Caco-2 (cell line): ENCODE data around the gene SNF8. TPM values are rescaled to one million over a fixed set of nuclear protein-coding genes. Genes with fewer than 3 reads are reported as not detected.

Experiments used
- BruUV-seq: library from RNA; stranded (reverse); fragments of 400-500 nt; replicated peaks from 2 replicates; lab custom pipeline; 2021; lab: Mats Ljungman, UMichigan
- CTCF ChIA-PET: fragments of 300-600 bp; sonication (Branson Sonifier 250); formaldehyde crosslinking; loops from one replicate; lab custom pipeline; 2022; ENCODE audit warnings: antibody characterized with exemption; lab: Charles Lee
- POLR2A ChIA-PET: fragments of 300-600 bp; sonication (Branson Sonifier 250); formaldehyde crosslinking; loops from one replicate; lab custom pipeline; 2022; ENCODE audit warnings: antibody characterized with exemption; lab: Charles Lee
- DNase-seq, 2 experiments: peaks; one replicate each; pipeline versions ENCODE4 v3.0.0 to v3.0.0-alpha.2; 2020 to 2022
- H3K27me3 ChIP-seq: replicated peaks from 2 replicates; pipeline ENCODE4 v1.6.0; 2011; ENCODE audit warnings: low read length; ENCODE audit not compliant: control insufficient read depth, insufficient read depth
- H3K36me3 ChIP-seq: 2 replicates; pipeline ENCODE4 v1.5.1; 2011; ENCODE audit warnings: low read length; ENCODE audit not compliant: control insufficient read depth, insufficient read depth
- H3K4me1 ChIP-seq: fragments of 250-450 bp; sonication (Bioruptor Pico); 2 replicates; pipeline ENCODE4 v1.5.1; 2020; ENCODE audit warnings: mild to moderate bottlenecking
- H3K4me3 ChIP-seq: 2 replicates; pipeline ENCODE4 v1.5.1; 2011; ENCODE audit warnings: low read depth, mild to moderate bottlenecking, control low read depth, low read length
- H3K9me3 ChIP-seq: fragments of 250-450 bp; sonication (Bioruptor Pico); 2 replicates; pipeline ENCODE4 v1.5.1; 2020; ENCODE audit warnings: mild to moderate bottlenecking, moderate library complexity
- H3K27ac Mint-ChIP-seq: one replicate; pipeline ENCODE4 v1.8.0; 2022; ENCODE audit warnings: mixed read lengths; ENCODE audit not compliant: unreplicated experiment
- H3K27me3 Mint-ChIP-seq: one replicate; pipeline ENCODE4 v1.8.0; 2022; ENCODE audit warnings: mixed read lengths; ENCODE audit not compliant: insufficient read depth, unreplicated experiment
- H3K36me3 Mint-ChIP-seq: one replicate; pipeline ENCODE4 v1.8.0; 2022; ENCODE audit warnings: mild to moderate bottlenecking, mixed read lengths; ENCODE audit not compliant: insufficient read depth, unreplicated experiment
- H3K4me1 Mint-ChIP-seq: one replicate; pipeline ENCODE4 v1.8.0; 2022; ENCODE audit warnings: low read depth, mixed read lengths; ENCODE audit not compliant: unreplicated experiment
- H3K4me3 Mint-ChIP-seq: one replicate; pipeline ENCODE4 v1.8.0; 2022; ENCODE audit warnings: mild to moderate bottlenecking, moderate library complexity, mixed read lengths; ENCODE audit not compliant: unreplicated experiment
- H3K9me3 Mint-ChIP-seq: one replicate; pipeline ENCODE4 v1.8.0; 2022; ENCODE audit warnings: mixed read lengths; ENCODE audit not compliant: unreplicated experiment
- CTCF ChIP-seq, 2 experiments: fragments of 200-600 bp in 1 of 2; IDR thresholded peaks; 1 replicate in 1 of 2; 2 replicates in 1 of 2; pipeline versions ENCODE4 v1.5.1 to v1.8.0; 2011 to 2022; ENCODE audit warnings: antibody characterized with exemption in 1 of 2, control low read depth in 1 of 2, inconsistent platforms in 1 of 2, low read depth in 1 of 2, low read length in 1 of 2, mild to moderate bottlenecking in 1 of 2, moderate library complexity in 1 of 2; ENCODE audit not compliant: insufficient read depth in 1 of 2, severe bottlenecking in 1 of 2, unreplicated experiment in 1 of 2
- intact Hi-C: fragments of 100-400 bp; cut with micrococcal nuclease; formaldehyde crosslinking; loops from one replicate; pipeline ENCODE4 v1.10.0; 2022; ENCODE audit not compliant: unreplicated experiment
- total RNA-seq: library from RNA; stranded (reverse); gene quantifications from 2 replicates; pipeline ENCODE4 v1.2.3, GENCODE V29; 2022

SNF8 gene
- total RNA-seq, 1 experiment from 2014 or later, result 457 TPM

- no peaks in the 10 kb centered on the region for H3K27me3 ChIP-seq
These were observed 44.5 kb upstream of the SNF8 start for GRCh38 chr17:48989100-48989499.

DNA sequence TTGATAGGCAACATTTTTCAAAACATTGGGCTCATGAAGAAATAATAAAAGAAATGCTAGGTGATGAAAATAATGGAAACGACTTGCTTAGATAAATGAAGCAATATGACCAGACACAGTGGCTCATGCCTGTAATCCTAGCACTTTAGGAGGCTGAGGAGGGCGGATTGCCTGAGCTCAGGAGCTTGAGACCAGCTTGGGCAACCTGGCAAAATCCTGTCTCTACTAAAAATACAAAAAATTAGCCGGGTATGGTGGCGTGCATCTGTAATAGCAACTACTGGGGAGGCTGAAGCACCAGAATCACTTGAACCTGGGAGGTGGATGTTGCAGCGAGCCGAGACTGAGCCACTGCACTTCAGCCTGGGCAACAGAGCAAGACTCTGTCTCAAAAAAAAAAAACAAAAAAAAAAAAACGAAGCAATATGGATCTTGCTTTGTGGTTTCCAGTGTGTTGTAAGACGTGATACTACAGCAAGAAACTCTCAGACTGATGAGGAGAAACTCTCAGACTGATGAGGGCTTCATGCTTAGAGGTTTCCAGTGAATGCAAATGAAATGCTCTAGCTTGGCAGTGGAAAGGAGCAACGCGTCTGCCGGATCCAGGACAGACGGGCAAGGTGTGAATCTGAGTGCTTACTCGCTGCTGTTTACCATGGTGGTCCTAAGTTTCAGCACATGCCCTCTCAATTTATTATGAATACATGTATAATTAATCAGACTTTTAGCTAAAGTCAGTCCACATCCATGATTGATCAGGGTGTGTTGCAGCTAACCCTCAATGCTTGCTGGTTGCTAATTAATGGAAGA, 41.0 kb upstream of the SNF8 start:
- CTCF ChIA-PET, result interaction anchor here (1.1 kb wide), 1 partner anchor 47 kb away, joined by 4 read pairs; no protein-coding TSS in a partner anchor
- Histone ChIP-seq H3K36me3 (no peaks in the 10 kb centered on the region), H3K27me3 (no peaks in the 10 kb centered on the region), H3K4me1 (no peaks in the 10 kb centered on the region), H3K4me3 (no peak overlapping the region), H3K9me3 (peaks cover 3% of the 10 kb centered on the region; the same call in 1 of the 2 replicates)
- no peak overlapping the region for H3K27ac Mint-ChIP-seq
- no peak for TF ChIP-seq CTCF (IDR thresholded peaks at IDR 0.05; ENCODE audit: insufficient read depth in 1 of 2, low read depth in 1 of 2, low read length in 1 of 2, severe bottlenecking in 1 of 2, unreplicated experiment in 1 of 2)
- POLR2A ChIA-PET, result interaction anchor here (0.6 kb wide), 1 partner anchor 14 kb away, joined by 3 read pairs; no protein-coding TSS in a partner anchor
- intact Hi-C loops, result no loop called here
- DNase-seq, result peak in 1 of 2 experiments; percentile 29
- no peak overlapping the region for H3K4me3 Mint-ChIP-seq
- H3K36me3 Mint-ChIP-seq, result no peaks in the 10 kb centered on the region
- H3K27me3 Mint-ChIP-seq, result no peaks in the 10 kb centered on the region
- no peaks in the 10 kb centered on the region for H3K9me3 Mint-ChIP-seq
- no TSS peak for BruUV-seq
- peaks cover 1% of the 10 kb centered on the region for H3K4me1 Mint-ChIP-seq

More at GRCh38 chr17:48989100-48989499, 44.5 kb upstream of the SNF8 start:
- H3K4me1 ChIP-seq, result peaks cover 7% of the 10 kb centered on the region; the same call in 1 of the 2 replicates
- no peak for TF ChIP-seq CTCF (IDR thresholded peaks at IDR 0.05; ENCODE audit: insufficient read depth in 1 of 2, low read depth in 1 of 2, low read length in 1 of 2, severe bottlenecking in 1 of 2, unreplicated experiment in 1 of 2)
- POLR2A ChIA-PET, result interaction anchor here (0.7 kb wide), 1 partner anchor 44 kb away, joined by 3 read pairs; the partner anchor contains the start of gene SNF8
- intact Hi-C loops, result no loop called here
- no peak overlapping the region for H3K27ac Mint-ChIP-seq
- H3K4me1 Mint-ChIP-seq, result peaks cover 15% of the 10 kb centered on the region
- H3K4me3 Mint-ChIP-seq, result no peak overlapping the region
- no peaks in the 10 kb centered on the region for H3K36me3 ChIP-seq
- H3K36me3 Mint-ChIP-seq, result no peaks in the 10 kb centered on the region
- H3K9me3 ChIP-seq, result no peaks in the 10 kb centered on the region
- no TSS peak for BruUV-seq
- H3K27me3 Mint-ChIP-seq, result no peaks in the 10 kb centered on the region
- CTCF ChIA-PET, result no interaction called here
- peak in 1 of 2 experiments; percentile 17 for DNase-seq
- H3K4me3 ChIP-seq, result no peak overlapping the region
- no peaks in the 10 kb centered on the region for H3K9me3 Mint-ChIP-seq

DNA sequence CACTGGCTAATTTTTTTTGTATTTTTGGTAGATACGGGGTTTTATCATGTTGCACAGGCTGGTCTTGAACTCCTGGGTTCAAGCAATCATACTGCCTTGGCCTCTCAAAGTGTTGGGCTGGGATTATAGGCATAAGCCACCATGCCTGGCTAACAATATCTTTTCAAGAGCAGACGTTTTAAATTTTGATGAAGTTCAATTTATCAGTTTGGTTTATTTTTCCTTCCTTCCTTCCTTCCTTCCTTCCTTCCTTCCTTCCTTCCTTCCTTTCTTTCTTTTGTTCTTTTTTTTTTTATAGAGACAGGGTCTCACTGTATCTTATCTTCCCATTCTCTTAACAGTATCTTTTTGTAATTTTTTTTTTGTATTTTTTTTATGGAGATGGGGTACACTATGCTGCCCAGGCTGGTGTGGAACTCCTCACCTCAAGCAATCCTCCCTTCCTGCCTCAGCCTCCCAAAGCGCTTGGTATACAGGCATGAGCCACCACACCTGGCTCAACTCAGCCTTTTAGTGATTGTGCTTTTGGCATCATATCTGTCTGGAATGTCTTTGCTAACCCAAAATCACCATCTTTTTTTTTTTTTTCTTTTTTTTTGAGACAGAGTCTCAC, 37.4 kb upstream of the SNF8 start:
- H3K27me3 ChIP-seq, result no peaks in the 10 kb centered on the region
- H3K9me3 ChIP-seq, result peaks cover 3% of the 10 kb centered on the region; the same call in 1 of the 2 replicates
- TF ChIP-seq CTCF (IDR thresholded peaks at IDR 0.05; ENCODE audit: insufficient read depth in 1 of 2, low read depth in 1 of 2, low read length in 1 of 2, severe bottlenecking in 1 of 2, unreplicated experiment in 1 of 2), result no peak
- no peak overlapping the region for H3K27ac Mint-ChIP-seq
- no peaks in the 10 kb centered on the region for H3K36me3 Mint-ChIP-seq
- no peak overlapping the region for H3K4me3 Mint-ChIP-seq
- no peaks in the 10 kb centered on the region for H3K27me3 Mint-ChIP-seq
- H3K4me3 ChIP-seq, result no peak overlapping the region
- no peaks in the 10 kb centered on the region for H3K4me1 ChIP-seq
- H3K4me1 Mint-ChIP-seq, result no peaks in the 10 kb centered on the region
- H3K9me3 Mint-ChIP-seq, result no peaks in the 10 kb centered on the region
- intact Hi-C loops, result no loop called here
- ChIA-PET CTCF (interaction anchor here (0.7 kb wide), 1 partner anchor 49 kb away, joined by 4 read pairs; no protein-coding TSS in a partner anchor), POLR2A (no interaction called here)
- DNase-seq, result peak in 1 of 2 experiments; percentile 21
- no peaks in the 10 kb centered on the region for H3K36me3 ChIP-seq
- BruUV-seq, result no TSS peak
